ENCODE measurements around the gene MBOAT7. TPM values are rescaled to one million over a fixed set of nuclear protein-coding genes. Genes with fewer than 3 reads are reported as not detected.

MBOAT7 gene
- polyA plus RNA-seq, 1 donor from 2014 or later: 19.0 TPM

GRCh38 chr19:54199401-54199800 is 10.0 kb upstream of the MBOAT7 start:
- Histone ChIP-seq H3K9ac (ENCODE audit: low read length) (no peak overlapping the region), H3K9me3 (ENCODE audit: low read length) (no peaks in the 10 kb centered on the region), H3K4me2 (ENCODE audit: low read length) (no peak overlapping the region), H3K27me3 (ENCODE audit: insufficient read depth, low read depth, low read length) (no peaks in the 10 kb centered on the region), H3K9me2 (ENCODE audit: insufficient read depth, low read length) (no peaks in the 10 kb centered on the region), H3K4me3 (ENCODE audit: low read length) (no peak overlapping the region), H4K20me1 (ENCODE audit: insufficient read depth) (peaks cover under 1% of the 10 kb centered on the region), H3K79me2 (replicated peaks; ENCODE audit: insufficient read depth, low read length) (peaks cover 35% of the 10 kb centered on the region), H3K36me3 (ENCODE audit: insufficient read depth, low read length) (no peaks in the 10 kb centered on the region), H3F3A (ENCODE audit: insufficient read depth, low read length, poor library complexity, severe bottlenecking) (no peaks in the 10 kb centered on the region), H2AFZ (ENCODE audit: low read depth, low read length) (no peak overlapping the region), H3K27ac (ENCODE audit: low read length) (no peak overlapping the region)
- TF ChIP-seq TAF1 (IDR thresholded peaks at IDR 0.05; ENCODE audit: low read depth): no peak
- TF ChIP-seq REST (IDR thresholded peaks at IDR 0.05; ENCODE audit: borderline replicate concordance): no peak
- TF ChIP-seq MXI1 (conservative IDR thresholded peaks at IDR 0.05; ENCODE audit: poor library complexity, severe bottlenecking): no peak
- no peak for TF ChIP-seq CTCF (IDR thresholded peaks at IDR 0.05; ENCODE audit: poor library complexity, severe bottlenecking)
- no peak for TF ChIP-seq EZH2 (IDR thresholded peaks at IDR 0.05; ENCODE audit: borderline replicate concordance, insufficient read depth, low read length, poor library complexity, severe bottlenecking)
- no peak for TF ChIP-seq RAD21 (conservative IDR thresholded peaks at IDR 0.05)
- no peak for TF ChIP-seq EP300 (conservative IDR thresholded peaks at IDR 0.05; ENCODE audit: poor library complexity, severe bottlenecking)
- no peak for TF ChIP-seq POLR2AphosphoS5 (IDR thresholded peaks at IDR 0.05)
- no peak for TF ChIP-seq SMC3 (conservative IDR thresholded peaks at IDR 0.05; ENCODE audit: poor library complexity)

- Histone ChIP-seq H3K4me2 (ENCODE audit: low read length) (no peak overlapping the region), H3K9ac (ENCODE audit: low read length) (no peak overlapping the region), H3K4me3 (ENCODE audit: low read length) (no peak overlapping the region), H3F3A (ENCODE audit: insufficient read depth, low read length, poor library complexity, severe bottlenecking) (no peaks in the 10 kb centered on the region), H2AFZ (ENCODE audit: low read depth, low read length) (no peak overlapping the region), H3K79me2 (replicated peaks; ENCODE audit: insufficient read depth, low read length) (peaks cover 16% of the 10 kb centered on the region), H3K36me3 (ENCODE audit: insufficient read depth, low read length) (no peaks in the 10 kb centered on the region), H3K27ac (ENCODE audit: low read length) (no peak overlapping the region), H4K20me1 (ENCODE audit: insufficient read depth) (no peaks in the 10 kb centered on the region), H3K27me3 (ENCODE audit: insufficient read depth, low read depth, low read length) (no peaks in the 10 kb centered on the region), H3K9me2 (ENCODE audit: insufficient read depth, low read length) (no peaks in the 10 kb centered on the region), H3K9me3 (ENCODE audit: low read length) (no peaks in the 10 kb centered on the region)
- no peak for TF ChIP-seq POLR2AphosphoS5 (IDR thresholded peaks at IDR 0.05)
- no peak for TF ChIP-seq MXI1 (conservative IDR thresholded peaks at IDR 0.05; ENCODE audit: poor library complexity, severe bottlenecking)
- TF ChIP-seq CTCF (IDR thresholded peaks at IDR 0.05; ENCODE audit: poor library complexity, severe bottlenecking): no peak
- TF ChIP-seq RAD21 (conservative IDR thresholded peaks at IDR 0.05): no peak
- no peak for TF ChIP-seq EP300 (conservative IDR thresholded peaks at IDR 0.05; ENCODE audit: poor library complexity, severe bottlenecking)
- TF ChIP-seq EZH2 (IDR thresholded peaks at IDR 0.05; ENCODE audit: borderline replicate concordance, insufficient read depth, low read length, poor library complexity, severe bottlenecking): no peak
- TF ChIP-seq REST (IDR thresholded peaks at IDR 0.05; ENCODE audit: borderline replicate concordance): no peak
- no peak for TF ChIP-seq SMC3 (conservative IDR thresholded peaks at IDR 0.05; ENCODE audit: poor library complexity)
- no peak for TF ChIP-seq TAF1 (IDR thresholded peaks at IDR 0.05; ENCODE audit: low read depth)
Observed at GRCh38 chr19:54197121-54197520, 7.7 kb upstream of the MBOAT7 start.

All from neural cell (in vitro differentiated cells).